Right lobe of liver (tissue), 4 donors: ENCODE results near the gene DLL4.

Source experiments
- CTCF ChIP-seq, 4 donors: fragments of 200-600 bp in 3 of 4; fragments of 450-650 bp in 1 of 4; IDR thresholded peaks; one replicate each; pipeline versions ENCODE4 v1.5.1 to v1.8.0; 2016 to 2022; ENCODE audit warnings: antibody characterized with exemption in 4 of 4, mild to moderate bottlenecking in 2 of 4
- POLR2A ChIP-seq: fragments of 450-650 bp; IDR thresholded peaks from one replicate; pipeline ENCODE4 v1.6.1; 2017; ENCODE audit warnings: antibody characterized with exemption, mild to moderate bottlenecking
- donor health status: DM: no; HTN: no; CAD: no.
- donor health status: DM: no; HTN: no; CAD: no.
- donor health status: DM: no; HTN: yes; CAD: no.

- TF ChIP-seq CTCF (IDR thresholded peaks at IDR 0.05), result peak; percentile 43 to 91 (median 68)
- TF ChIP-seq POLR2A, result peak; percentile 66
These were observed 12.6 kb downstream of the DLL4 start for GRCh38 chr15:40941528-40942336.
